Measurements from ENCODE around the gene ZCWPW2. TPM values are rescaled to one million over a fixed set of nuclear protein-coding genes. Genes with fewer than 3 reads are reported as not detected.

Gene ZCWPW2
- total and polyA plus RNA-seq, 2 donors, result 0.24 to 1.4 TPM

Other genes with a start within 250 kb of the ZCWPW2 start
- gene CMC1, start 107.1 kb upstream of the ZCWPW2 start, total RNA-seq, result 17.6 TPM
- 51.7 TPM for gene CMC1, start 107.1 kb upstream of the ZCWPW2 start, polyA plus RNA-seq
- 40.3 TPM for gene AZI2, start 103 bp downstream of the ZCWPW2 start, total RNA-seq
- 77.5 TPM for gene AZI2, start 103 bp downstream of the ZCWPW2 start, polyA plus RNA-seq